Coronary artery (tissue), 2 donors: Measurements from ENCODE around the gene XCL1.
A peak's percentile ranks its signal among the peaks of the same experiment; 100 is the strongest.

ENCODE experiments used
- DNase-seq: peaks from one replicate; pipeline ENCODE4 v3.0.0-alpha.2; 2017; ENCODE audit warnings: low spot score
- H3K27ac ChIP-seq, 2 donors: fragments of 200-600 bp; sonication (generic); one replicate each; pipeline ENCODE4 v1.5.1; 2016 to 2019
- H3K4me3 ChIP-seq: fragments of 200-600 bp; sonication (generic); 2 replicates; pipeline ENCODE4 v1.5.1; 2016; ENCODE audit warnings: mild to moderate bottlenecking, moderate library complexity
- TF ChIP-seq, protein P1 (sequence below): fragments of 200-600 bp; sonication (generic); IDR thresholded peaks from one replicate; pipeline ENCODE4 v1.5.1; 2019; ENCODE audit warnings: antibody characterized with exemption

XCL1 gene

DNA sequence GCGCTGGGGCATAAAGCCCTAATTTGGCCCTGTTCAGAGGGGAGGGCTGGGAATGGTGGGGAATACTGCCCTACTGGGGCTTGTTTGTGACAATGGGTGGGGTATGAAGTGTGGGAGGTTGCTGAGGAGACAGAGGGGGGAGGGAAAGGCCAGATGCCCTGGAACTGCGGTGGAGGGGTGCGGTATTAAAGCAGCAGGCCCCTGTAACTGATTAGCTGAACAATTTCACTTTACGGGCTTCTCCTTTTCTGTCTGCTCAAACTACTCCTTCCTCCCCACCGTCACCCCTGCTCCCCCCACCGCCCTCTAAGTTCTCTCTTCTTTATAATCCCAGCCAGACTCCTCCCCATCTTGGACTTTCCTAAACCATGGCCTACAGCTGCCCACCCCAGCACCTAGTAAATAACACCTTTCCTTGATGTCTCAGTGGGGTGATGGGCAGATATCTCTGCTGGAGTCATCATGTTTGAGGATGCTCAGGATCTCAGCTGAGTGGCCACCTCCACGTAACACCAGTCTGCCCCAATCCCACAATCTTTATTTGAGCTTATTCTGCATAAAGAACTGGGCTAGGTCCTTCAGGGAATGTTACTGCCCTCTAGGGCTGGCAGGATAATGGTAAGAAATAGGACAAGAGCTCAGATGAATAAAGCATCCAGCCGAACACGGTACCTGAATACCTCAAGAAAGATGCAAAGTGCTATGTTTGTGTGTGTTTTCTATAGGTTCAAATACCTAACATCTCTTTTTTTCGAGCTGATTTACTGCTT is 33.5 kb downstream of the XCL1 start:
- Histone ChIP-seq H3K4me3 (peak overlapping the region; percentile 50), H3K27ac (peak overlapping the region; percentile 38 to 60)
- DNase-seq: no peak
- TF ChIP-seq, protein P1, sequence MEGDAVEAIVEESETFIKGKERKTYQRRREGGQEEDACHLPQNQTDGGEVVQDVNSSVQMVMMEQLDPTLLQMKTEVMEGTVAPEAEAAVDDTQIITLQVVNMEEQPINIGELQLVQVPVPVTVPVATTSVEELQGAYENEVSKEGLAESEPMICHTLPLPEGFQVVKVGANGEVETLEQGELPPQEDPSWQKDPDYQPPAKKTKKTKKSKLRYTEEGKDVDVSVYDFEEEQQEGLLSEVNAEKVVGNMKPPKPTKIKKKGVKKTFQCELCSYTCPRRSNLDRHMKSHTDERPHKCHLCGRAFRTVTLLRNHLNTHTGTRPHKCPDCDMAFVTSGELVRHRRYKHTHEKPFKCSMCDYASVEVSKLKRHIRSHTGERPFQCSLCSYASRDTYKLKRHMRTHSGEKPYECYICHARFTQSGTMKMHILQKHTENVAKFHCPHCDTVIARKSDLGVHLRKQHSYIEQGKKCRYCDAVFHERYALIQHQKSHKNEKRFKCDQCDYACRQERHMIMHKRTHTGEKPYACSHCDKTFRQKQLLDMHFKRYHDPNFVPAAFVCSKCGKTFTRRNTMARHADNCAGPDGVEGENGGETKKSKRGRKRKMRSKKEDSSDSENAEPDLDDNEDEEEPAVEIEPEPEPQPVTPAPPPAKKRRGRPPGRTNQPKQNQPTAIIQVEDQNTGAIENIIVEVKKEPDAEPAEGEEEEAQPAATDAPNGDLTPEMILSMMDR: no peak

DNA sequence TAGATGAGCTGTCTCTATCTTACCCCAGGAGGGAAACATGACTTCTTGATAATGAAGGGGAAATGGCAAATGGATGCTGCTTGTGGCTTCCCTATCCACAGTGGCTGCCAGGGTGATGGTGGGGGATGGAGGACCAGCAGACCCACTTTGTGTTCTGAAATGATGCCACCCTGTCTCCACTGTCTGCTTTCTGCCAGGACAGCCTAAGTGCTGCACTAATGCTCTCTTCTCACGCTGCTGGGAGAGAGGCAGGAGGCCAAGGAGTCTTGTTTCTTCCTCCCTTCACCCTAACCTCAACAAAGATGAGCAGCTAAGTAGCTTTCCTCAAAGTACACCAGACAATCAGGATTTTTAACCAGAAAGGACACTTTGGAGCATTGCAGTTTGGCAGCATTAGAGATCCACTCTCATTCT is 36.6 kb downstream of the XCL1 start:
- no peak overlapping the region for H3K27ac ChIP-seq
- no peak for DNase-seq
- TF ChIP-seq, protein P1: no peak
- no peak overlapping the region for H3K4me3 ChIP-seq

DNA sequence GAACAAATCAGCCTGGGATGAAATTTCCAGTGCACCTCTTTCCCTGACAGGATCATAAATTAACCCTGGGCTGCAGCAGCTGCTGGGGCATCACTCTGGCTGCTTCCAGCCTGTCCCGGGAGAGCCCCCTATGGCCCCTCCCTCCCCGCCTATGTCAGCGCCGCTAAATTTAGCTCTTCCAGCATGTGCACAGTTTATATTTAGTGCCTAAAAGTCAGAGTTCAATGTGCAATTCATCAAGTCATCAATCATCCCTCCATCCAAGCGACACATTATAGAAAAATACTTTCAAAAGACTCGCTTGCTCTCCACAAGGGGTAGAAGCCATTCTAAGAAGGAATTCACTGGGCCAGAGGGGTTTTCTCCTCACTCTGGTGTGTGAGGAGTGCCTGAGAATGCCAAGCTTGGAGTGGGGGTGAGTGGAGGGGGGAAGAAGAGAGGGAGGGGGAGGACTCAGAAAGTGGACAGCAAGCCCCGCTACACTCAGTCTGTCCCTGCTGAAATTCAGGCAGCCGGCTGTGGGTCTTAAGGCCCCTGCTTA is 37.4 kb downstream of the XCL1 start:
- H3K27ac ChIP-seq: no peak overlapping the region
- TF ChIP-seq, protein P1: no peak
- DNase-seq: no peak
- H3K4me3 ChIP-seq: no peak overlapping the region

DNA sequence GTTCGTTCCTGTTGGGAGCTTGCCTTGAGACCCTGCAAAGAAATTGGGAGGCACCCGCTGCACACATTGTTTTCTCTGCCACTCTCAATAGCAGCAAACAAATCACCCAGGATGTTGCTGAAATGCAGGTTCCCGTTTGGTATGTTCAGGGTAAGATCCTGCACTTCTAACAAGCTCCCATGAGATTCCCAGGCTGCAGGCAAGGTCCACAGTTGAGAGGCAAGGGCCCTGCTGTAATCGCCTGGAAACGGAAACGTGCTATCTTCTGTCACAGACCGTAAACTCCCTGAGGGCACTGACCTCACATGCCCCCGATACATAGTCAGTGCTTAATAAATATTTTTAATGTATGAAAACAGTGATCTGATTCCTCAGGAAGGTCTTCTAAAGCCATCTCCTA is 37.8 kb downstream of the XCL1 start:
- H3K27ac ChIP-seq: no peak overlapping the region
- H3K4me3 ChIP-seq: no peak overlapping the region
- no peak for DNase-seq
- TF ChIP-seq, protein P1: no peak

DNA sequence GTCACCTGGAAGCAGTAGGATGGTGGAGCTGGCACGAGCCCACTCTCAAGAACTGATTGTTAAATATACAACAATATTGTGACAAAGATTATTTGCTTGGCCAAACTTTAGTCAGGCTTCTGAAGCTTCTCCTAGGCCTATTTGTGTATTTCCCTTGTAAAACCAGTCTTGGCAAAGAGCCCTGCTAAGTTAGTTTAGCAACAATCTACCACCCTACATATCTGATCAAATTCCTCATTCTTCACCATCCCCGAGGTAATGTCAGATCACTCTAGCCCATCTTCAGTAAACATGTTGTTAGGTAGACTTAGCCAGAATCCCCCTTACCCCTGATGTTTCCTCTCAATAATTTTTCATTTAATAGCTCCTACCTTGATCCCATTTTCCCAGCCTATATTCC is 39.6 kb downstream of the XCL1 start:
- Histone ChIP-seq H3K27ac (no peak overlapping the region), H3K4me3 (no peak overlapping the region)
- TF ChIP-seq, protein P1: no peak
- no peak for DNase-seq

DNA sequence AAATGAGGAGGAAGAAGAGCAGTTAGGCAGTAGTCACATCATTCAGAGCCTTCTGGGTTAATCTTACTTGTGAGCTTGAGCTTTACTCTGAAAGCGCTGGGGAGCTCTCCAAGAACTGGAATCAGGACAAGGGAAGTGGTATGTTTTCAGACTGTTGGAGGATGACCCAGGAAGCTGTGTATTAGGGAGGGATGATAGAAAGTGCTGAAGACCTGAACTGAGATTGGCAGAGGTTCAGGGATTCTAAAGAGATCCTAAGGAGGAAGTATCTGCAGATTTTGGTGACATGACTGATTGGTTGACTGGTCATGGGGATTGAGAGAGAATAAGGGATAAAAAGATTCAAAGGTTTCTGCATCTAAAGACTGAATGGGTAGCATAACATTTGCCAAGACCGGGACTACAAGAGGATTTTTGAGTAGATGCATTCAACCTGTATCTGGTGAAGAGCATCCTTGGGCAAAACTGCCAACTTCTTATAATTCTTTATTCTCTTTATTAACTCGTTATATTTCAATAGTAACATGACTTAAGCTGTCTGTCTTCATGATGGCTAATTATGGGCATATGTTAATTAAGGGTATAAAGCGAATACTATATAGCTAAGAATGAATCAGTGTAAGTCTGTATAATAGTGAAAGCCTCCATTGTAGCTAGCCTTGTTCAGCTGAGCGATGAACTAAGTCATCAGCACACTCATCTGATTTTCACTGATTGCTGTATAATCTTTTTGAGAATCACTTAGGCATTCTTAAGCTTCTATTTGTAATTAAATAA is 41.8 kb downstream of the XCL1 start:
- DNase-seq: no peak
- H3K4me3 ChIP-seq: no peak overlapping the region
- TF ChIP-seq, protein P1: no peak
- H3K27ac ChIP-seq: no peak overlapping the region
